A549 (cell line): Measurements from ENCODE around the gene MRM3. TPM values are rescaled to one million over a fixed set of nuclear protein-coding genes. Genes with fewer than 3 reads are reported as not detected.

Experiments used
- ATAC-seq, 2 experiments: fragments of 200-7000 bp in 1 of 2; fragments of >200 bp in 1 of 2; cut with Nextera tagmentation in 1 of 2; cut with Tn5 transposase in 1 of 2; 3 replicates each; pipeline versions ENCODE4 v1.8.0 to v1.9.1; 2018 to 2020; ENCODE audit warnings: mild to moderate bottlenecking in 1 of 2, moderate library complexity in 1 of 2
- CTCF ChIA-PET: fragments of 300-600 bp; sonication (Branson Sonifier 250); formaldehyde crosslinking; extraction: SDS; loops from one replicate; lab custom pipeline; 2021; ENCODE audit warnings: antibody characterized with exemption, inconsistent platforms; lab: Yijun Ruan, JAX
- POLR2A ChIA-PET: fragments of 350-600 bp; formaldehyde crosslinking; extraction: SDS; loops from one replicate; lab custom pipeline; 2021; ENCODE audit warnings: antibody characterized with exemption, inconsistent platforms; lab: Yijun Ruan, JAX
- DNase-seq, 2 experiments: peaks; one replicate each; pipeline versions ENCODE4 v3.0.0 to v3.0.0-alpha.2; 2011 to 2016; ENCODE audit warnings: low read depth in 1 of 2, low spot score in 1 of 2
- FAIRE-seq: peaks from 2 replicates; lab custom pipeline; 2011; peaks lifted over from hg19 to GRCh38; lab: Jason Lieb, UNC
- H3K27ac ChIP-seq, 2 experiments: fragments of >200 bp; sonication (Bioruptor Twin); formaldehyde crosslinking; 3 replicates each; pipeline ENCODE4 v1.5.1; 2016 to 2017
- H3K4me1 ChIP-seq: fragments of >200 bp; sonication (Bioruptor Twin); formaldehyde crosslinking; 3 replicates; pipeline ENCODE4 v1.6.1; 2016
- H3K4me2 ChIP-seq: fragments of >200 bp; sonication (Bioruptor Twin); formaldehyde crosslinking; 3 replicates; pipeline ENCODE4 v1.6.1; 2016
- H3K4me3 ChIP-seq: fragments of >200 bp; sonication (Bioruptor Twin); formaldehyde crosslinking; 3 replicates; pipeline ENCODE4 v1.5.1; 2016
- H3K9me3 ChIP-seq: fragments of >200 bp; sonication (Bioruptor Twin); formaldehyde crosslinking; 3 replicates; pipeline ENCODE4 v1.6.1; 2016
- BHLHE40 ChIP-seq: IDR thresholded peaks from 2 replicates; pipeline ENCODE4 v1.6.1; 2012; ENCODE audit warnings: low read depth, low read length, inconsistent platforms
- CEBPB ChIP-seq, 2 experiments: fragments of >200 bp in 1 of 2; sonication (Bioruptor Twin) in 1 of 2; formaldehyde crosslinking in 1 of 2; IDR thresholded peaks; 2 replicates each; pipeline ENCODE4 v1.6.1; 2012 to 2016
- CHD2 ChIP-seq: fragments of 150-350 bp; IDR thresholded peaks from 2 replicates; pipeline ENCODE4 v1.6.1; 2014; ENCODE audit warnings: low read length; ENCODE audit not compliant: partially characterized antibody
- EHMT2 ChIP-seq: fragments of 200-600 bp; sonication (generic); IDR thresholded peaks from 2 replicates; pipeline ENCODE4 v1.6.1; 2016; ENCODE audit warnings: antibody characterized with exemption, low read depth, mild to moderate bottlenecking, moderate library complexity
- FOXS1 ChIP-seq: fragments of 250-450 bp; sonication (Bioruptor Pico); IDR thresholded peaks from 2 replicates; pipeline ENCODE4 v1.5.0; 2020; ENCODE audit warnings: mild to moderate bottlenecking, moderate library complexity
- GATA3 ChIP-seq: IDR thresholded peaks from 2 replicates; pipeline ENCODE4 v1.6.1; 2012; ENCODE audit warnings: borderline replicate concordance
- HOXB13 ChIP-seq: fragments of 250-450 bp; sonication (Bioruptor Pico); IDR thresholded peaks from 2 replicates; pipeline ENCODE4 v1.5.0; 2020; ENCODE audit warnings: low read depth, mild to moderate bottlenecking, moderate library complexity
- JUN ChIP-seq, 2 experiments: fragments of >200 bp; sonication (Bioruptor Twin); formaldehyde crosslinking; IDR thresholded peaks; 2 replicates in 1 of 2; 3 replicates in 1 of 2; pipeline ENCODE4 v1.6.1; 2016 to 2017
- KDM1A ChIP-seq: fragments of 200-600 bp; sonication (generic); IDR thresholded peaks from 2 replicates; pipeline ENCODE4 v1.6.1; 2016; ENCODE audit warnings: low read depth, mild to moderate bottlenecking
- RAD21 ChIP-seq, 2 experiments: fragments of >200 bp in 1 of 2; sonication (Bioruptor Twin) in 1 of 2; formaldehyde crosslinking in 1 of 2; IDR thresholded peaks in 1 of 2; conservative IDR thresholded peaks in 1 of 2; 2 replicates in 1 of 2; 3 replicates in 1 of 2; pipeline ENCODE4 v1.6.1; 2012 to 2018; ENCODE audit warnings: inconsistent platforms in 1 of 2
- RNF2 ChIP-seq: fragments of 200-600 bp; sonication (generic); IDR thresholded peaks from 2 replicates; pipeline ENCODE4 v1.6.1; 2016; ENCODE audit warnings: low read depth, mild to moderate bottlenecking, antibody characterized with exemption, moderate library complexity, borderline replicate concordance
- SREBF2 ChIP-seq: fragments of 450-650 bp; IDR thresholded peaks from 2 replicates; pipeline ENCODE4 v1.6.1; 2014; ENCODE audit warnings: mild to moderate bottlenecking, moderate library complexity
- TP53 ChIP-seq: fragments of 250-450 bp; sonication (Bioruptor Pico); IDR thresholded peaks from 2 replicates; pipeline ENCODE4 v1.5.0; 2021; ENCODE audit warnings: mild to moderate bottlenecking, moderate library complexity
- ZC3H11A ChIP-seq: fragments of 450-650 bp; IDR thresholded peaks from 2 replicates; pipeline ENCODE4 v1.6.1; 2014; ENCODE audit warnings: antibody characterized with exemption, mild to moderate bottlenecking
- WGBS: methylation state at CpG from one replicate; pipeline ENCODE4 v1.1.6; 2017; ENCODE audit errors: missing lambda C conversion rate; 5-methylcytosine and 5-hydroxymethylcytosine counted together
- polyA plus RNA-seq, 4 experiments: library from polyadenylated mRNA; depleted of rRNA in 3 of 4; stranded (reverse); fragments of >200 nt; fragmentation: RNase III in 1 of 4; extraction: RNeasy Plus Mini Kit Qiagen cat#74134 plus additional on column Dnase treatment in 1 of 4; gene quantifications; 2 replicates in 3 of 4; 3 replicates in 1 of 4; pipeline ENCODE4 v1.2.3, GENCODE V29; 2011 to 2017
- TF ChIP-seq, protein P1 (sequence below): IDR thresholded peaks from 2 replicates; pipeline ENCODE4 v1.6.1; 2012
- TF ChIP-seq, protein P2 (sequence below): fragments of 250-450 bp; sonication (Bioruptor Pico); IDR thresholded peaks from 2 replicates; pipeline ENCODE4 v1.5.0; 2021; ENCODE audit warnings: mild to moderate bottlenecking, moderate library complexity, borderline replicate concordance
- TF ChIP-seq, protein P3 (sequence below): fragments of >200 bp; sonication (Bioruptor Twin); formaldehyde crosslinking; IDR thresholded peaks from 3 replicates; pipeline ENCODE4 v1.5.1; 2016
- TF ChIP-seq, protein P4 (sequence below): fragments of 150-350 bp; IDR thresholded peaks from 2 replicates; pipeline ENCODE4 v1.6.1; 2014; ENCODE audit warnings: low read depth, mild to moderate bottlenecking, low read length
- TF ChIP-seq, protein P5 (sequence below): fragments of 200-600 bp; sonication (generic); IDR thresholded peaks from 2 replicates; pipeline ENCODE4 v1.6.1; 2016; ENCODE audit warnings: antibody characterized with exemption, mild to moderate bottlenecking, moderate library complexity
- TF ChIP-seq, protein P6 (sequence below): fragments of 250-450 bp; sonication (Bioruptor Pico); IDR thresholded peaks from 2 replicates; pipeline ENCODE4 v1.5.0; 2020; ENCODE audit warnings: low read depth, mild to moderate bottlenecking, moderate library complexity

Gene MRM3
- polyA plus RNA-seq, 2 of the 4 experiments (the other 2 are of a cell fraction) = 38.8 to 47.1 TPM

DNA sequence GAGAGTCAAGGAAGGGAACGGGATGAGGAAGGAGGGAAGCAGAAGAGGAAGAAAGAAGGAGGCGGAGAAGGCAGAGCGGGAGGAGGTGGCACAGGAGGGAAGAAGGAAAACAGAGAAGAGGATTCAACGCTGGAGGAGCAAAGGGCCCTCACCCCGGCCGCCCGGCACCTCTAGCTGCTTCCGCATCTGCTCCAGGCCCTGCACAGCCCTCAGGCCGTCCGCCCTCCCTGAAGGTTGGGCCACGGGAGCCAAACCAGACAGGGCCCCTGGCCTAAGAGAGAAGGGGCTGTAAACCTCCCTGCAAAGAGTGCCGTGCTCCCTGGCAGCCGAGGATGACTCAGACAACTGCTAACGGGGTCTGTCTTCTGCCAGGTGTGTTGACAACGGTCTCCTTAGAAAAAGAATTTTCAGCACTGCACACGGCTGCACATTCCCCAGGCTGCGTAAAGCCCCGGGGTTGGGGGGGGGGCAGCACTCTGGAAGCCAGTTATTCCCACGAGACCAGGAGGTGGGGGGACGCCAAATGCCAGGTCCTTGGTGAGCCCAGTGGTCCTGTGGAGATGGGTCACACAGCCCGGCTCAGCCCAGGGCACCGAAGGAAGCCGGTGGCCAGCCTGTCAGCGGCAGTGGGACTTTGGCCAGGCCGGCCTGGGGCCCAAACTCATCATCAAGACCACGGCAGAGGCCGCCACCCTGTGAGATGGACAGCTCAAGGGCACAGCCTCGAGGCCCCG is 29.1 kb downstream of the MRM3 start:
- no peaks in the 10 kb centered on the region for H3K9me3 ChIP-seq
- CTCF ChIA-PET = no interaction called here
- no peak overlapping the region for H3K4me2 ChIP-seq

More for the DNA sequence above, 29.1 kb downstream of the MRM3 start:
- POLR2A ChIA-PET = no interaction called here
- no peak overlapping the region for H3K4me3 ChIP-seq
- 79% methylated on average over 29 of the region's 29 CpGs for WGBS
- DNase-seq (no peak), FAIRE-seq (no peak), ATAC-seq (no peak)
- TF ChIP-seq RNF2 (no peak), HOXB13 (no peak), RAD21 (conservative IDR thresholded peaks at IDR 0.05 in 1 of 2, IDR thresholded peaks at IDR 0.05 in 1 of 2) (no peak), FOXS1 (no peak), CHD2 (no peak), KDM1A (no peak), SREBF2 (no peak), ZC3H11A (no peak), GATA3 (no peak), CEBPB (IDR thresholded peaks at IDR 0.05) (no peak), TP53 (CRISPR knock-in tag) (no peak), EHMT2 (no peak), JUN (IDR thresholded peaks at IDR 0.05) (no peak), BHLHE40 (no peak)
- TF ChIP-seq, protein P1, sequence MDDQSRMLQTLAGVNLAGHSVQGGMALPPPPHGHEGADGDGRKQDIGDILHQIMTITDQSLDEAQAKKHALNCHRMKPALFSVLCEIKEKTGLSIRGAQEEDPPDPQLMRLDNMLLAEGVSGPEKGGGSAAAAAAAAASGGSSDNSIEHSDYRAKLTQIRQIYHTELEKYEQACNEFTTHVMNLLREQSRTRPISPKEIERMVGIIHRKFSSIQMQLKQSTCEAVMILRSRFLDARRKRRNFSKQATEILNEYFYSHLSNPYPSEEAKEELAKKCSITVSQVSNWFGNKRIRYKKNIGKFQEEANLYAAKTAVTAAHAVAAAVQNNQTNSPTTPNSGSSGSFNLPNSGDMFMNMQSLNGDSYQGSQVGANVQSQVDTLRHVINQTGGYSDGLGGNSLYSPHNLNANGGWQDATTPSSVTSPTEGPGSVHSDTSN = no peak
- TF ChIP-seq, protein P2, sequence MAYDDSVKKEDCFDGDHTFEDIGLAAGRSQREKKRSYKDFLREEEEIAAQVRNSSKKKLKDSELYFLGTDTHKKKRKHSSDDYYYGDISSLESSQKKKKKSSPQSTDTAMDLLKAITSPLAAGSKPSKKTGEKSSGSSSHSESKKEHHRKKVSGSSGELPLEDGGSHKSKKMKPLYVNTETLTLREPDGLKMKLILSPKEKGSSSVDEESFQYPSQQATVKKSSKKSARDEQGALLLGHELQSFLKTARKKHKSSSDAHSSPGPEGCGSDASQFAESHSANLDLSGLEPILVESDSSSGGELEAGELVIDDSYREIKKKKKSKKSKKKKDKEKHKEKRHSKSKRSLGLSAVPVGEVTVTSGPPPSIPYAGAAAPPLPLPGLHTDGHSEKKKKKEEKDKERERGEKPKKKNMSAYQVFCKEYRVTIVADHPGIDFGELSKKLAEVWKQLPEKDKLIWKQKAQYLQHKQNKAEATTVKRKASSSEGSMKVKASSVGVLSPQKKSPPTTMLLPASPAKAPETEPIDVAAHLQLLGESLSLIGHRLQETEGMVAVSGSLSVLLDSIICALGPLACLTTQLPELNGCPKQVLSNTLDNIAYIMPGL = no peak
- TF ChIP-seq, protein P3, sequence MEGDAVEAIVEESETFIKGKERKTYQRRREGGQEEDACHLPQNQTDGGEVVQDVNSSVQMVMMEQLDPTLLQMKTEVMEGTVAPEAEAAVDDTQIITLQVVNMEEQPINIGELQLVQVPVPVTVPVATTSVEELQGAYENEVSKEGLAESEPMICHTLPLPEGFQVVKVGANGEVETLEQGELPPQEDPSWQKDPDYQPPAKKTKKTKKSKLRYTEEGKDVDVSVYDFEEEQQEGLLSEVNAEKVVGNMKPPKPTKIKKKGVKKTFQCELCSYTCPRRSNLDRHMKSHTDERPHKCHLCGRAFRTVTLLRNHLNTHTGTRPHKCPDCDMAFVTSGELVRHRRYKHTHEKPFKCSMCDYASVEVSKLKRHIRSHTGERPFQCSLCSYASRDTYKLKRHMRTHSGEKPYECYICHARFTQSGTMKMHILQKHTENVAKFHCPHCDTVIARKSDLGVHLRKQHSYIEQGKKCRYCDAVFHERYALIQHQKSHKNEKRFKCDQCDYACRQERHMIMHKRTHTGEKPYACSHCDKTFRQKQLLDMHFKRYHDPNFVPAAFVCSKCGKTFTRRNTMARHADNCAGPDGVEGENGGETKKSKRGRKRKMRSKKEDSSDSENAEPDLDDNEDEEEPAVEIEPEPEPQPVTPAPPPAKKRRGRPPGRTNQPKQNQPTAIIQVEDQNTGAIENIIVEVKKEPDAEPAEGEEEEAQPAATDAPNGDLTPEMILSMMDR = no peak
- TF ChIP-seq, protein P4, sequence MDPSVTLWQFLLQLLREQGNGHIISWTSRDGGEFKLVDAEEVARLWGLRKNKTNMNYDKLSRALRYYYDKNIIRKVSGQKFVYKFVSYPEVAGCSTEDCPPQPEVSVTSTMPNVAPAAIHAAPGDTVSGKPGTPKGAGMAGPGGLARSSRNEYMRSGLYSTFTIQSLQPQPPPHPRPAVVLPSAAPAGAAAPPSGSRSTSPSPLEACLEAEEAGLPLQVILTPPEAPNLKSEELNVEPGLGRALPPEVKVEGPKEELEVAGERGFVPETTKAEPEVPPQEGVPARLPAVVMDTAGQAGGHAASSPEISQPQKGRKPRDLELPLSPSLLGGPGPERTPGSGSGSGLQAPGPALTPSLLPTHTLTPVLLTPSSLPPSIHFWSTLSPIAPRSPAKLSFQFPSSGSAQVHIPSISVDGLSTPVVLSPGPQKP = no peak
- TF ChIP-seq, protein P5, sequence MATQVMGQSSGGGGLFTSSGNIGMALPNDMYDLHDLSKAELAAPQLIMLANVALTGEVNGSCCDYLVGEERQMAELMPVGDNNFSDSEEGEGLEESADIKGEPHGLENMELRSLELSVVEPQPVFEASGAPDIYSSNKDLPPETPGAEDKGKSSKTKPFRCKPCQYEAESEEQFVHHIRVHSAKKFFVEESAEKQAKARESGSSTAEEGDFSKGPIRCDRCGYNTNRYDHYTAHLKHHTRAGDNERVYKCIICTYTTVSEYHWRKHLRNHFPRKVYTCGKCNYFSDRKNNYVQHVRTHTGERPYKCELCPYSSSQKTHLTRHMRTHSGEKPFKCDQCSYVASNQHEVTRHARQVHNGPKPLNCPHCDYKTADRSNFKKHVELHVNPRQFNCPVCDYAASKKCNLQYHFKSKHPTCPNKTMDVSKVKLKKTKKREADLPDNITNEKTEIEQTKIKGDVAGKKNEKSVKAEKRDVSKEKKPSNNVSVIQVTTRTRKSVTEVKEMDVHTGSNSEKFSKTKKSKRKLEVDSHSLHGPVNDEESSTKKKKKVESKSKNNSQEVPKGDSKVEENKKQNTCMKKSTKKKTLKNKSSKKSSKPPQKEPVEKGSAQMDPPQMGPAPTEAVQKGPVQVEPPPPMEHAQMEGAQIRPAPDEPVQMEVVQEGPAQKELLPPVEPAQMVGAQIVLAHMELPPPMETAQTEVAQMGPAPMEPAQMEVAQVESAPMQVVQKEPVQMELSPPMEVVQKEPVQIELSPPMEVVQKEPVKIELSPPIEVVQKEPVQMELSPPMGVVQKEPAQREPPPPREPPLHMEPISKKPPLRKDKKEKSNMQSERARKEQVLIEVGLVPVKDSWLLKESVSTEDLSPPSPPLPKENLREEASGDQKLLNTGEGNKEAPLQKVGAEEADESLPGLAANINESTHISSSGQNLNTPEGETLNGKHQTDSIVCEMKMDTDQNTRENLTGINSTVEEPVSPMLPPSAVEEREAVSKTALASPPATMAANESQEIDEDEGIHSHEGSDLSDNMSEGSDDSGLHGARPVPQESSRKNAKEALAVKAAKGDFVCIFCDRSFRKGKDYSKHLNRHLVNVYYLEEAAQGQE = no peak
- TF ChIP-seq, protein P6, sequence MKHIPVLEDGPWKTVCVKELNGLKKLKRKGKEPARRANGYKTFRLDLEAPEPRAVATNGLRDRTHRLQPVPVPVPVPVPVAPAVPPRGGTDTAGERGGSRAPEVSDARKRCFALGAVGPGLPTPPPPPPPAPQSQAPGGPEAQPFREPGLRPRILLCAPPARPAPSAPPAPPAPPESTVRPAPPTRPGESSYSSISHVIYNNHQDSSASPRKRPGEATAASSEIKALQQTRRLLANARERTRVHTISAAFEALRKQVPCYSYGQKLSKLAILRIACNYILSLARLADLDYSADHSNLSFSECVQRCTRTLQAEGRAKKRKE (CRISPR knock-in tag) = no peak
- H3K4me1 ChIP-seq = no peaks in the 10 kb centered on the region
- no peak overlapping the region for H3K27ac ChIP-seq
